B cell (primary cell): ENCODE measurements around the gene SUN3.

Experiments used
- EZH2 ChIP-seq: IDR thresholded peaks from 2 replicates; pipeline ENCODE4 v1.6.1; 2012; ENCODE audit warnings: borderline replicate concordance, low read depth, mild to moderate bottlenecking, moderate library complexity, low read length; ENCODE audit not compliant: insufficient read depth, poor library complexity, severe bottlenecking
- TF ChIP-seq, protein P1 (sequence below): fragments of 200-600 bp; IDR thresholded peaks from one replicate; pipeline ENCODE4 v1.8.0; 2022; ENCODE audit warnings: antibody characterized with exemption, mild to moderate bottlenecking

DNA sequence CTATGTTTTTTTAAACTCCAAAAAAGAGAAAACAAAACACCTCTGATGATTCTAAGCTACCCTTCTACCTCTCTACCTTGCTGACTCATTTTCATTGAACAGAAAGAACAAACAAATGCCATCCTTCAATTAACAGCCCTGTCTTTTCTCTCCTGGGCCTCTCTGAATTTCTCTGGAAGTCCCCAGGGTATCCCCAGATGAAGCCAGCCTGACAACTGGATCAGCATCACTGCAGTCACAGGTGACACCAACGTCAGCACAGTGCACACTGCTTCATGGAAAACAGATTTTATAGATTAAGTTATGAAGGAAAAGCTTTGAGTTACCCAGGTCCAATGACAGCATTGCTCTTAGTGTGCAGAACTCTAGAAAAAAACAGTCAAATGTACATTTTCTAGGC, 55.2 kb downstream of the SUN3 start:
- TF ChIP-seq, protein P1, sequence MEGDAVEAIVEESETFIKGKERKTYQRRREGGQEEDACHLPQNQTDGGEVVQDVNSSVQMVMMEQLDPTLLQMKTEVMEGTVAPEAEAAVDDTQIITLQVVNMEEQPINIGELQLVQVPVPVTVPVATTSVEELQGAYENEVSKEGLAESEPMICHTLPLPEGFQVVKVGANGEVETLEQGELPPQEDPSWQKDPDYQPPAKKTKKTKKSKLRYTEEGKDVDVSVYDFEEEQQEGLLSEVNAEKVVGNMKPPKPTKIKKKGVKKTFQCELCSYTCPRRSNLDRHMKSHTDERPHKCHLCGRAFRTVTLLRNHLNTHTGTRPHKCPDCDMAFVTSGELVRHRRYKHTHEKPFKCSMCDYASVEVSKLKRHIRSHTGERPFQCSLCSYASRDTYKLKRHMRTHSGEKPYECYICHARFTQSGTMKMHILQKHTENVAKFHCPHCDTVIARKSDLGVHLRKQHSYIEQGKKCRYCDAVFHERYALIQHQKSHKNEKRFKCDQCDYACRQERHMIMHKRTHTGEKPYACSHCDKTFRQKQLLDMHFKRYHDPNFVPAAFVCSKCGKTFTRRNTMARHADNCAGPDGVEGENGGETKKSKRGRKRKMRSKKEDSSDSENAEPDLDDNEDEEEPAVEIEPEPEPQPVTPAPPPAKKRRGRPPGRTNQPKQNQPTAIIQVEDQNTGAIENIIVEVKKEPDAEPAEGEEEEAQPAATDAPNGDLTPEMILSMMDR, result no peak
- no peak for TF ChIP-seq EZH2
